ENCODE data around the gene DNAL4. TPM values are rescaled to one million over a fixed set of nuclear protein-coding genes. Genes with fewer than 3 reads are reported as not detected.
A peak's percentile ranks its signal among the peaks of the same experiment; 100 is the strongest.

DNAL4 gene
- total and polyA plus RNA-seq, 10 of the 15 experiments (the other 5 are each of a cell fraction or from before 2014, with no cell fraction given), result 0.35 to 8.5 (median 6.3) TPM; not detected in 1

DNA sequence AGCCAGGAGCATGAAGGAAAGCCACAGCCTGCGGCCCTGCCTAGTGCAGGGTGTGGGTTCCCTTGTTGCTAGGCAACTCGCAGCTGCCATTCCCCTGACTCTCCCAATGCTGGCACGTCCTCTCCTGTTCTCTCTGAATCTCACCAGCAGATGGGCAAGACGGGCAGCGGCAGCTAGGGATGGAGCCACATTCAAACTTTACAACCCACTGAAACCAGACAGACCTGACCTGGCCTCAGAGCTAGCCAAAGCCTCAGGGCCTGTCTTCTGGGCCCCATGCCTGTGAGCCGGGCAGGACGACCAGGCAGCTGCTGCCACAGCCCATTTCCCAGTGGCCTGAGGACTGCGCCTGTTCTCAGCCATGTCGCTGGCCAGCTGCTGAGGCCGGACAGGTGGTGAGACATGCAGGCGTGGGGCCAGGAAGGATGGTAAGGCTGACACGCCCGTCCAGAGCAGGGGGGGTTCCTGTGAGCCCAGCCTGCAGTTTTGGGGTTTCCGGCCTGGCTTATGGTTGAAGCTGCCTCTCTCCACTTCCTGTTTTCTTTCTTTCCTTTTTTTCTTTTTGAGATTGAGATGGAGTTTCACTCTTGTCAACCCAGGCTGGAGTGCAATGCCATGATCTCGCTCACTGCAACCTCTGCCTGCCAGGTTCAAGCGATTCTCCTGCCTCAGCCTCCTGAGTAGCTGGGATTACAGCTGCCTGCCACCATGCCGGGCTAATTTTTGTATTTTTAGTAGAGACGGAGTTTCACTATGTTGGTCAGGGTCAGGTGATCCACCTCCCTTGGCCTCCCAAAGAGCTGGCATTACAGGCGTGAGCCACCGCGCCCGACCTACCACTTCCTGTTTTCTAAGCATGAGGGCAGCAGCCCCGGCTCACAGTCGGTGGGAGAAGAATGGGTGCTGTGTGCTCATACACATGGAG, 42.3 kb downstream of the DNAL4 start (continued):
- TF ChIP-seq STAT1 (conservative IDR thresholded peaks at IDR 0.05) (no peak; the same call in 1 of the 2 replicates), BHLHE40 (IDR thresholded peaks at IDR 0.05; ENCODE audit: borderline replicate concordance in 1 of 2, low read depth in 2 of 2, low read length in 1 of 2) (peak; percentile 39 to 63; a peak in 2 of 4 replicates), GATAD2B (conservative IDR thresholded peaks at IDR 0.05; ENCODE audit: low read depth) (peak; percentile 31; the same call in 1 of the 2 replicates), ESRRA (IDR thresholded peaks at IDR 0.05; ENCODE audit: low read length) (0 out of 2 replicates have a peak, but pooled peaks have one; percentile 11), YBX1 (IDR thresholded peaks at IDR 0.05) (no peak), ZBTB33 (IDR thresholded peaks at IDR 0.05) (no peak), FOS (IDR thresholded peaks at IDR 0.05; ENCODE audit: borderline replicate concordance, extremely low read depth, insufficient read length) (no peak), EED (IDR thresholded peaks at IDR 0.05; ENCODE audit: low read depth) (peak; percentile 43), CREB1 (IDR thresholded peaks at IDR 0.05; ENCODE audit: low read depth) (no peak; the same call in 1 of the 2 replicates), JUND (IDR thresholded peaks at IDR 0.05; ENCODE audit: low read depth, low read length) (no peak), ATF7 (IDR thresholded peaks at IDR 0.05; ENCODE audit: low read depth) (no peak), POLR2A (IDR thresholded peaks at IDR 0.05; ENCODE audit: low read depth, low read length) (peak; percentile 34), WRNIP1 (IDR thresholded peaks at IDR 0.05; ENCODE audit: borderline replicate concordance, low read depth, low read length) (no peak), PAX5 (IDR thresholded peaks at IDR 0.05; ENCODE audit: borderline replicate concordance, low read depth, low read length) (no peak), CEBPB (IDR thresholded peaks at IDR 0.05; ENCODE audit: borderline replicate concordance in 1 of 2, low read depth in 2 of 2, low read length in 2 of 2) (no peak), MXI1 (IDR thresholded peaks at IDR 0.05; ENCODE audit: low read depth, low read length) (peak; percentile 93), IKZF2 (IDR thresholded peaks at IDR 0.05) (peak; percentile 60 to 61), LARP7 (IDR thresholded peaks at IDR 0.05) (no peak; the same call in 1 of the 2 replicates)
- TF ChIP-seq, protein P1, sequence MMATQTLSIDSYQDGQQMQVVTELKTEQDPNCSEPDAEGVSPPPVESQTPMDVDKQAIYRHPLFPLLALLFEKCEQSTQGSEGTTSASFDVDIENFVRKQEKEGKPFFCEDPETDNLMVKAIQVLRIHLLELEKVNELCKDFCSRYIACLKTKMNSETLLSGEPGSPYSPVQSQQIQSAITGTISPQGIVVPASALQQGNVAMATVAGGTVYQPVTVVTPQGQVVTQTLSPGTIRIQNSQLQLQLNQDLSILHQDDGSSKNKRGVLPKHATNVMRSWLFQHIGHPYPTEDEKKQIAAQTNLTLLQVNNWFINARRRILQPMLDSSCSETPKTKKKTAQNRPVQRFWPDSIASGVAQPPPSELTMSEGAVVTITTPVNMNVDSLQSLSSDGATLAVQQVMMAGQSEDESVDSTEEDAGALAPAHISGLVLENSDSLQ (IDR thresholded peaks at IDR 0.05), result peak; percentile 11; the same call in 1 of the 2 replicates
- TF ChIP-seq, protein P2, sequence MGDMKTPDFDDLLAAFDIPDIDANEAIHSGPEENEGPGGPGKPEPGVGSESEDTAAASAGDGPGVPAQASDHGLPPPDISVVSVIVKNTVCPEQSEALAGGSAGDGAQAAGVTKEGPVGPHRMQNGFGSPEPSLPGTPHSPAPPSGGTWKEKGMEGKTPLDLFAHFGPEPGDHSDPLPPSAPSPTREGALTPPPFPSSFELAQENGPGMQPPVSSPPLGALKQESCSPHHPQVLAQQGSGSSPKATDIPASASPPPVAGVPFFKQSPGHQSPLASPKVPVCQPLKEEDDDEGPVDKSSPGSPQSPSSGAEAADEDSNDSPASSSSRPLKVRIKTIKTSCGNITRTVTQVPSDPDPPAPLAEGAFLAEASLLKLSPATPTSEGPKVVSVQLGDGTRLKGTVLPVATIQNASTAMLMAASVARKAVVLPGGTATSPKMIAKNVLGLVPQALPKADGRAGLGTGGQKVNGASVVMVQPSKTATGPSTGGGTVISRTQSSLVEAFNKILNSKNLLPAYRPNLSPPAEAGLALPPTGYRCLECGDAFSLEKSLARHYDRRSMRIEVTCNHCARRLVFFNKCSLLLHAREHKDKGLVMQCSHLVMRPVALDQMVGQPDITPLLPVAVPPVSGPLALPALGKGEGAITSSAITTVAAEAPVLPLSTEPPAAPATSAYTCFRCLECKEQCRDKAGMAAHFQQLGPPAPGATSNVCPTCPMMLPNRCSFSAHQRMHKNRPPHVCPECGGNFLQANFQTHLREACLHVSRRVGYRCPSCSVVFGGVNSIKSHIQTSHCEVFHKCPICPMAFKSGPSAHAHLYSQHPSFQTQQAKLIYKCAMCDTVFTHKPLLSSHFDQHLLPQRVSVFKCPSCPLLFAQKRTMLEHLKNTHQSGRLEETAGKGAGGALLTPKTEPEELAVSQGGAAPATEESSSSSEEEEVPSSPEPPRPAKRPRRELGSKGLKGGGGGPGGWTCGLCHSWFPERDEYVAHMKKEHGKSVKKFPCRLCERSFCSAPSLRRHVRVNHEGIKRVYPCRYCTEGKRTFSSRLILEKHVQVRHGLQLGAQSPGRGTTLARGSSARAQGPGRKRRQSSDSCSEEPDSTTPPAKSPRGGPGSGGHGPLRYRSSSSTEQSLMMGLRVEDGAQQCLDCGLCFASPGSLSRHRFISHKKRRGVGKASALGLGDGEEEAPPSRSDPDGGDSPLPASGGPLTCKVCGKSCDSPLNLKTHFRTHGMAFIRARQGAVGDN (IDR thresholded peaks at IDR 0.05), result peak; percentile 71
- TF ChIP-seq, protein P3, sequence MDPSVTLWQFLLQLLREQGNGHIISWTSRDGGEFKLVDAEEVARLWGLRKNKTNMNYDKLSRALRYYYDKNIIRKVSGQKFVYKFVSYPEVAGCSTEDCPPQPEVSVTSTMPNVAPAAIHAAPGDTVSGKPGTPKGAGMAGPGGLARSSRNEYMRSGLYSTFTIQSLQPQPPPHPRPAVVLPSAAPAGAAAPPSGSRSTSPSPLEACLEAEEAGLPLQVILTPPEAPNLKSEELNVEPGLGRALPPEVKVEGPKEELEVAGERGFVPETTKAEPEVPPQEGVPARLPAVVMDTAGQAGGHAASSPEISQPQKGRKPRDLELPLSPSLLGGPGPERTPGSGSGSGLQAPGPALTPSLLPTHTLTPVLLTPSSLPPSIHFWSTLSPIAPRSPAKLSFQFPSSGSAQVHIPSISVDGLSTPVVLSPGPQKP (IDR thresholded peaks at IDR 0.05; ENCODE audit: low read depth, low read length), result peak; percentile 69; the same call in 1 of the 2 replicates
